SK-N-SH (cell line): ENCODE measurements around the gene MED29. TPM values are rescaled to one million over a fixed set of nuclear protein-coding genes. Genes with fewer than 3 reads are reported as not detected.

Experiments used
- CTCF ChIA-PET: fragments of 300-600, 350-600 bp; formaldehyde crosslinking; extraction: SDS; loops from one replicate; lab custom pipeline; 2021; lab: Yijun Ruan, JAX
- POLR2A ChIA-PET: fragments of 350-600 bp; sonication (Branson Sonifier 250); formaldehyde crosslinking; extraction: SDS; loops from one replicate; lab custom pipeline; 2020; ENCODE audit warnings: antibody characterized with exemption, inconsistent platforms; lab: Yijun Ruan, JAX
- DNase-seq: peaks from one replicate; pipeline ENCODE4 v3.0.0; 2012
- H2AFZ ChIP-seq: fragments of 200-600 bp; sonication (generic); 2 replicates; pipeline ENCODE4 v1.8.1; 2016; ENCODE audit warnings: antibody characterized with exemption, mild to moderate bottlenecking, low read depth
- H3F3A ChIP-seq: fragments of 200-600 bp; sonication (generic); replicated peaks from 2 replicates; pipeline ENCODE3; 2016; ENCODE audit warnings: antibody characterized with exemption, mild to moderate bottlenecking; ENCODE audit not compliant: insufficient read depth
- H3K27ac ChIP-seq, 2 experiments: fragments of 200-500 bp in 1 of 2; fragments of 200-600 bp in 1 of 2; sonication (Bioruptor generic) in 1 of 2; sonication (generic), shearing (Covaris generic) in 1 of 2; 2 replicates each; pipeline versions ENCODE4 v1.5.1 to v1.6.1; 2014 to 2016; ENCODE audit warnings: low read depth in 2 of 2, inconsistent platforms in 1 of 2, low read length in 1 of 2, mild to moderate bottlenecking in 1 of 2, mixed read lengths in 1 of 2
- H3K27me3 ChIP-seq: fragments of 200-600 bp; sonication (generic), shearing (Covaris generic); 2 replicates; pipeline ENCODE4 v1.6.1; 2016; ENCODE audit warnings: mixed run types; ENCODE audit not compliant: insufficient read depth
- H3K36me3 ChIP-seq, 2 experiments: fragments of 200-500 bp in 1 of 2; fragments of 200-600 bp in 1 of 2; sonication (Bioruptor generic) in 1 of 2; sonication (generic) in 1 of 2; replicated peaks in 1 of 2; 2 replicates each; pipeline versions ENCODE3 to v1.5.1; 2014 to 2016; ENCODE audit warnings: low read length in 1 of 2, mild to moderate bottlenecking in 1 of 2; ENCODE audit not compliant: insufficient read depth in 2 of 2, control insufficient read depth in 1 of 2
- H3K4me1 ChIP-seq, 2 experiments: fragments of 200-500 bp in 1 of 2; fragments of 200-600 bp in 1 of 2; sonication (Bioruptor generic) in 1 of 2; sonication (generic), shearing (Covaris generic) in 1 of 2; 2 replicates each; pipeline versions ENCODE4 v1.5.1 to v1.6.1; 2014 to 2016; ENCODE audit warnings: low read depth in 1 of 2, low read length in 1 of 2, mixed run types in 1 of 2; ENCODE audit not compliant: insufficient read depth in 2 of 2, control insufficient read depth in 1 of 2
- H3K4me2 ChIP-seq: fragments of 200-600 bp; sonication (generic), shearing (Covaris generic); 2 replicates; pipeline ENCODE4 v1.6.1; 2017; ENCODE audit warnings: mixed run types
- H3K4me3 ChIP-seq, 2 experiments: fragments of 200-500 bp in 1 of 2; fragments of 200-600 bp in 1 of 2; sonication (Bioruptor generic) in 1 of 2; sonication (generic), shearing (Covaris generic) in 1 of 2; 2 replicates each; pipeline versions ENCODE4 v1.5.1 to v1.8.1; 2014 to 2016; ENCODE audit warnings: low read depth in 2 of 2, inconsistent platforms in 1 of 2, low read length in 1 of 2, mild to moderate bottlenecking in 1 of 2, mixed read lengths in 1 of 2, moderate library complexity in 1 of 2
- H3K79me2 ChIP-seq: fragments of 200-600 bp; sonication (generic); 2 replicates; pipeline ENCODE4 v1.8.1; 2017; ENCODE audit warnings: mild to moderate bottlenecking; ENCODE audit not compliant: insufficient read depth
- H3K9ac ChIP-seq: fragments of 200-600 bp; sonication (generic); 2 replicates; pipeline ENCODE4 v1.6.1; 2017; ENCODE audit warnings: mixed run types
- H3K9me2 ChIP-seq: fragments of 200-600 bp; sonication (generic); 2 replicates; pipeline ENCODE4 v1.6.1; 2017; ENCODE audit warnings: mixed run types
- H3K9me3 ChIP-seq: fragments of 200-600 bp; sonication (generic); 2 replicates; pipeline ENCODE4 v1.6.1; 2017; ENCODE audit warnings: mixed run types, mild to moderate bottlenecking, moderate library complexity
- H4K20me1 ChIP-seq: fragments of 200-600 bp; sonication (generic); 2 replicates; pipeline ENCODE4 v1.6.1; 2017; ENCODE audit warnings: mild to moderate bottlenecking, mixed run types; ENCODE audit not compliant: insufficient read depth
- CHD2 ChIP-seq: fragments of 150-350 bp; IDR thresholded peaks from 2 replicates; pipeline ENCODE4 v1.6.1; 2018; ENCODE audit warnings: low read length; ENCODE audit not compliant: partially characterized antibody
- ELF1 ChIP-seq: IDR thresholded peaks from 2 replicates; pipeline ENCODE4 v1.4.0; 2012
- EP300 ChIP-seq, 2 experiments: IDR thresholded peaks; 2 replicates each; pipeline versions ENCODE4 v1.4.0 to v1.6.1; 2012; ENCODE audit warnings: borderline replicate concordance in 1 of 2, low read depth in 1 of 2, low read length in 1 of 2
- EZH2phosphoT487 ChIP-seq: fragments of 200-600 bp; sonication (generic); IDR thresholded peaks from 2 replicates; pipeline ENCODE4 v1.6.1; 2017; ENCODE audit warnings: low read depth, mixed run types, mild to moderate bottlenecking, antibody characterized with exemption, moderate library complexity, borderline replicate concordance
- FOSL2 ChIP-seq: IDR thresholded peaks from 2 replicates; pipeline ENCODE4 v1.4.0; 2012; ENCODE audit warnings: low read depth, mild to moderate bottlenecking, moderate library complexity, borderline replicate concordance
- FOXM1 ChIP-seq: IDR thresholded peaks from 2 replicates; pipeline ENCODE4 v1.4.0; 2012; ENCODE audit warnings: low read depth, mild to moderate bottlenecking
- GATA2 ChIP-seq: sonication (generic); formaldehyde crosslinking; IDR thresholded peaks from 2 replicates; pipeline ENCODE4 v1.5.0; 2020; ENCODE audit warnings: mild to moderate bottlenecking, missing genetic modification reagents
- JUND ChIP-seq: IDR thresholded peaks from 2 replicates; pipeline ENCODE4 v1.4.0; 2012
- MXI1 ChIP-seq: IDR thresholded peaks from 2 replicates; pipeline ENCODE4 v1.6.1; 2012; ENCODE audit warnings: mild to moderate bottlenecking, low read depth, low read length, improper control_type of control experiment
- NFIC ChIP-seq: IDR thresholded peaks from 2 replicates; pipeline ENCODE4 v1.4.0; 2012; ENCODE audit warnings: borderline replicate concordance
- POLR2AphosphoS5 ChIP-seq: IDR thresholded peaks from 2 replicates; pipeline ENCODE4 v1.6.1; 2012; ENCODE audit warnings: low read depth, low read length
- RAD21 ChIP-seq: IDR thresholded peaks from 2 replicates; pipeline ENCODE4 v1.6.1; 2012; ENCODE audit warnings: mild to moderate bottlenecking, low read length
- RCOR1 ChIP-seq: fragments of 150-350 bp; IDR thresholded peaks from 2 replicates; pipeline ENCODE4 v1.6.1; 2017; ENCODE audit warnings: antibody characterized with exemption, low read length
- SMC3 ChIP-seq: IDR thresholded peaks from 2 replicates; pipeline ENCODE4 v1.6.1; 2012; ENCODE audit warnings: low read depth, low read length, improper control_type of control experiment
- TAF1 ChIP-seq: IDR thresholded peaks from 2 replicates; pipeline ENCODE4 v1.6.1; 2012; ENCODE audit warnings: low read depth, mild to moderate bottlenecking, low read length, moderate library complexity, borderline replicate concordance
- YY1 ChIP-seq: IDR thresholded peaks from 2 replicates; pipeline ENCODE4 v1.4.0; 2012; ENCODE audit warnings: low read depth, mild to moderate bottlenecking
- WGBS: methylation state at CpG from one replicate; pipeline ENCODE4 v1.1.6; 2017; ENCODE audit warnings: low lambda C conversion rate; 5-methylcytosine and 5-hydroxymethylcytosine counted together
- polyA plus RNA-seq, 3 experiments: library from polyadenylated mRNA; depleted of rRNA; stranded (reverse); fragments of >200 nt; gene quantifications; 2 replicates each; pipeline ENCODE4 v1.2.3, GENCODE V29; 2012
- TF ChIP-seq, protein P1 (sequence below): IDR thresholded peaks from 2 replicates; pipeline ENCODE4; 2012
- TF ChIP-seq, protein P2 (sequence below): IDR thresholded peaks from 2 replicates; pipeline ENCODE4 v1.4.0; 2012; ENCODE audit warnings: low read depth
- TF ChIP-seq, protein P3 (sequence below): fragments of 150-350 bp; IDR thresholded peaks from 2 replicates; pipeline ENCODE4 v1.6.1; 2016; ENCODE audit warnings: mild to moderate bottlenecking, low read depth, low read length

Gene MED29
- polyA plus RNA-seq, 1 of the 3 experiments (the other 2 are of a cell fraction): 32.0 TPM

DNA sequence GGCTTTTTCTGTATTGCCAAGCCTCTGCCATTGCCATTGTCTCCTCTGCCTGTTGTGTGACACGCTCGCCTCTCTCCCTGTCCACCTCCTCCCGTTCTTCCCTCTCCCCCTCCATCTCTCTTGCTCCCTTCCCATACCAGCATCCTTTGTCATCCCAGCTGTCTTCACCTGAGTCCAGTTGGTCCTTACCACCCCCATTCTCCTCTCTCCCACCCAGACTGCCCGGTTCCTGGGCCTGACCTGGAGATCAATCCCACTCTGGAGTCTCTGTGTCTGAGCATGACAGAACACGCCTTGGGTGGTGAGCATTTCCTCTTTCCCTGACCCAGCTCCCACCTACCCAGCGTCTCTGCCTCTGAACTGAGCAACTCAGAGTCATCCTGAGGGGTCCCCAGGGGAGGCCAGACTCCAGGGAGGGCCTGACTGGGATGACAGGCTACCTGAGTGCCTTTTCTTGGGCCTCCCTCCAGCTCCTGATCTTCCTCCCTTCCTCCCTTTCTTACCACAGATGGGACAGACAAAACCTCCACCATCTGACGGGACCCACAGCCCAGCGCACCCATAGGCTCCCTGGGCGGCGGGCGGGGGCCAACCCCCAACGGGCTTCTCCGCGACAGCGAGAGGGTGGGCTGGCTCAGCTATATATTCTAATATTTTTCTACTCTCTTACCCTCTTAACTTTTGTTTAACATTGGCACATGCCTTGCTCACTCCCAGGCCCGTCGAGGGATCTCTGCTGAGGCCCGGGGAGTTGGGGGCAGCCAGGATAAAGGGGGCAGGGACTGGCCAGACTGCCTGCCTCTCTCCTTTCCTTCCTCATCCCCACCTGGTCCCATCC is 8.0 kb upstream of the MED29 start (continued):
- no peak for TF ChIP-seq TAF1

DNA sequence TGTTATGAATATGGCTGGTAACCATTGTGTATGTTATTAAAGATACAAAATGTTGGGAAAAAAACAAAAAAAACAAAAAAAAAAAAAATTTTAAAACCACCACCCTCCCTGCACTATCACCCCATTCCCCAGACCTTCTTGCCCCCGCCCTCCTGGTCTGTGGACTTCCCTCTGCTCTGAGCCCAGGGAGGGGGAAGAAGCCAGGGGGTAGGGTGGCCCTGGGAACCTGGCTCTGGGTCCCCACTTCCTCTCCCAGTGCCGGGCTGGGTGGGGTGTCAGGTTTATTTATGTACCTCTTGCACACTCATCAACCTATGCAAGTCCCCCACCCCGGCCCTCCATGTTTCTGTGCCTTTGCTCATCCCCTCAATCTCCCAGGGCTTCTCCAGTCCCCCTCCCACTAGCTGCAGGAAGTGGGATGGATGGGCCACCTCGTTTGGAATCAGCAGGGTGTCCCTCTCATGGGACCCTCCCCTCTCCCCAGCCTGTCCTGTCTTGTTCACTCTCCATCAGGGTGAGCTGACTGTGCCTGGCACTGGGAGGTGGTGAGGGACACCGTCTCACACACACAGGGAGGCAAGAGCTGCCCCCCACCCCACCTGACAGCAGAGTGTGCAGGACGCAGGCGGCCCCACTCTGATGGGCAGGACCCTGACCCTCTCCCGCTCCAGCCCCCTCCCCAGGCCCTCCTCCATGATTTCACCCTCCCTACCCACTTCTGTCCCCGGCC is 6.2 kb upstream of the MED29 start:
- Histone ChIP-seq H4K20me1 (no peaks in the 10 kb centered on the region), H3K27ac (no peak overlapping the region), H3K4me3 (no peak overlapping the region), H3F3A (peaks cover 17% of the 10 kb centered on the region), H3K9me2 (no peaks in the 10 kb centered on the region), H3K9me3 (no peaks in the 10 kb centered on the region), H3K27me3 (no peaks in the 10 kb centered on the region), H3K36me3 (peaks cover 42 to 80% of the 10 kb centered on the region in 2 experiments), H3K4me2 (no peak overlapping the region), H3K9ac (no peak overlapping the region), H2AFZ (no peak overlapping the region), H3K4me1 (peaks cover 4 to 9% of the 10 kb centered on the region in 2 experiments; a peak in 2 of 4 replicates), H3K79me2 (peaks cover 10% of the 10 kb centered on the region; the same call in 1 of the 2 replicates)
- ChIA-PET POLR2A (interaction anchor here (1.1 kb wide), 1 partner anchor 51 kb away, joined by 3 read pairs; the partner anchor contains the start of gene RPS16), CTCF (interaction anchor here (1.2 kb wide), 1 partner anchor 15 kb away, joined by 3 read pairs; no protein-coding TSS in a partner anchor)
- no peak for DNase-seq
- 84% methylated on average over 9 of the region's 9 CpGs for whole genome bisulfite sequencing
- TF ChIP-seq POLR2AphosphoS5: peak; percentile 32; the same call in 1 of the 2 replicates
- no peak for TF ChIP-seq FOSL2
- TF ChIP-seq NFIC: no peak
- no peak for TF ChIP-seq FOXM1
- no peak for TF ChIP-seq RCOR1
- TF ChIP-seq, protein P1, sequence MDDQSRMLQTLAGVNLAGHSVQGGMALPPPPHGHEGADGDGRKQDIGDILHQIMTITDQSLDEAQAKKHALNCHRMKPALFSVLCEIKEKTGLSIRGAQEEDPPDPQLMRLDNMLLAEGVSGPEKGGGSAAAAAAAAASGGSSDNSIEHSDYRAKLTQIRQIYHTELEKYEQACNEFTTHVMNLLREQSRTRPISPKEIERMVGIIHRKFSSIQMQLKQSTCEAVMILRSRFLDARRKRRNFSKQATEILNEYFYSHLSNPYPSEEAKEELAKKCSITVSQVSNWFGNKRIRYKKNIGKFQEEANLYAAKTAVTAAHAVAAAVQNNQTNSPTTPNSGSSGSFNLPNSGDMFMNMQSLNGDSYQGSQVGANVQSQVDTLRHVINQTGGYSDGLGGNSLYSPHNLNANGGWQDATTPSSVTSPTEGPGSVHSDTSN: no peak

DNA sequence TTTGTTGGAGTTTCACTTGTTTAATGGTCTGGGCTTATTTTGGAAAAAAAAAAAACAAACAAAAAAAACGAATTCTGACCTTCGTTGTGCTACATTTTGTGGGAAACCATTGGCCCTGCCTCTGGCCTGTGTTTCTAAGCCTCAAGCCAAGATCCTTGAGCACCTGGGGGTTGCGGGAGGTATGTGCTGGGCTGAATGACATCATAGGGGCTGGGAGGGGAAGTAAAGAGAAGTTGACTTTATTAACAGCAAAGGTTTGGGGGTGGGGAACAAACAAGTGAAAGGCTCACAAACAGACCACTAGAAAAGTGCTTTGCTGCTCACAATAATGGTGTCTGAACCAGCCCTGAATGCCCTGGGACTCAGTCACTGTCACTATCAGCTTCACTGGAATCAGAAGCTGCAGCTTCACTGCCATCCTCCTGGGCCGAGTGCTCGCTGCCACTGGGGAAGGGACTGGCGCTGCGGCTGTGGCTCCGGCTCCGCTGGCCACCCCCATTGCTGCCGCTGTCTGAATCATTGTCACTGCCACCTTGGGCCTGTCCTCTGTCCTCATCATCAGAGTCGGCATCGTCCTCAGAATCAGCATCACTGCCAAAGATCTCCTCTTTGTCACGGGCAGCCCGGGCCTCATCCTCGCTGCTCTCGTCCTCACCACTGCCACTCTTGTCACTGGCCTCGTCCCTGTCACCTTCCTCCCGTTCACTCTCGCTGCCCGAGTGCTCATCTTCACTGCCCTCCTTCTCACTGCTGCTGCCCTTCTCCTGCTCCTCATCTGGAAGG is 5.4 kb upstream of the MED29 start:
- H3K27ac ChIP-seq: no peak overlapping the region
- no peak overlapping the region for H3K9ac ChIP-seq
- CTCF ChIA-PET: interaction anchor here (1.1 to 1.2 kb wide), 2 partner anchors 16 to 26 kb away, joined by 3 read pairs; no protein-coding TSS in a partner anchor
- POLR2A ChIA-PET: no interaction called here
- H3K27me3 ChIP-seq: no peaks in the 10 kb centered on the region
- no peaks in the 10 kb centered on the region for H3K9me2 ChIP-seq
- peaks cover 17% of the 10 kb centered on the region; the same call in 1 of the 2 replicates for H3K79me2 ChIP-seq
- H3F3A ChIP-seq: peaks cover 17% of the 10 kb centered on the region
- no peaks in the 10 kb centered on the region for H4K20me1 ChIP-seq
- no peak overlapping the region for H3K4me3 ChIP-seq
- WGBS: 87% methylated on average over 20 of the region's 20 CpGs
- H3K9me3 ChIP-seq: no peaks in the 10 kb centered on the region
- TF ChIP-seq EP300 (IDR thresholded peaks at IDR 0.05; ENCODE audit: borderline replicate concordance in 1 of 2, low read depth in 1 of 2, low read length in 1 of 2): no peak
- TF ChIP-seq ELF1: no peak
- no peak for TF ChIP-seq NFIC
- no peak for TF ChIP-seq SMC3
- TF ChIP-seq, protein P2, sequence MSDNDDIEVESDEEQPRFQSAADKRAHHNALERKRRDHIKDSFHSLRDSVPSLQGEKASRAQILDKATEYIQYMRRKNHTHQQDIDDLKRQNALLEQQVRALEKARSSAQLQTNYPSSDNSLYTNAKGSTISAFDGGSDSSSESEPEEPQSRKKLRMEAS: no peak
- TF ChIP-seq CHD2: no peak
- no peak for TF ChIP-seq FOXM1
- no peak for TF ChIP-seq MXI1
- no peak for TF ChIP-seq GATA2 (CRISPR knock-in tag)
- no peak for TF ChIP-seq TAF1
- TF ChIP-seq RAD21: no peak
- TF ChIP-seq, protein P3, sequence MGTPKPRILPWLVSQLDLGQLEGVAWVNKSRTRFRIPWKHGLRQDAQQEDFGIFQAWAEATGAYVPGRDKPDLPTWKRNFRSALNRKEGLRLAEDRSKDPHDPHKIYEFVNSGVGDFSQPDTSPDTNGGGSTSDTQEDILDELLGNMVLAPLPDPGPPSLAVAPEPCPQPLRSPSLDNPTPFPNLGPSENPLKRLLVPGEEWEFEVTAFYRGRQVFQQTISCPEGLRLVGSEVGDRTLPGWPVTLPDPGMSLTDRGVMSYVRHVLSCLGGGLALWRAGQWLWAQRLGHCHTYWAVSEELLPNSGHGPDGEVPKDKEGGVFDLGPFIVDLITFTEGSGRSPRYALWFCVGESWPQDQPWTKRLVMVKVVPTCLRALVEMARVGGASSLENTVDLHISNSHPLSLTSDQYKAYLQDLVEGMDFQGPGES: no peak
- no peak for TF ChIP-seq EZH2phosphoT487
- TF ChIP-seq JUND: no peak
- TF ChIP-seq YY1: no peak
- DNase-seq: no peak
- no peak overlapping the region for H3K4me2 ChIP-seq
- H3K36me3 ChIP-seq: peaks cover 38 to 72% of the 10 kb centered on the region in 2 experiments
- no peak overlapping the region for H2AFZ ChIP-seq
- H3K4me1 ChIP-seq: peaks cover 5 to 11% of the 10 kb centered on the region in 2 experiments; a peak in 2 of 4 replicates
